ENCODE results near the gene BABAM2. TPM values are rescaled to one million over a fixed set of nuclear protein-coding genes. Genes with fewer than 3 reads are reported as not detected.

BABAM2 gene
- total RNA-seq, 2 donors from 2014 or later, result 39.1 to 43.1 TPM

- no peak for DNase-seq (ENCODE audit: low spot score)
- intact Hi-C loops (cut with DNase I), result no loop called here
Measured at GRCh38 chr2:28270456-28271152, 380.1 kb downstream of the BABAM2 start.

- no peak for DNase-seq (ENCODE audit: low spot score)
- intact Hi-C loops (cut with DNase I), result no loop called here
Measured at GRCh38 chr2:28271231-28271918, 380.8 kb downstream of the BABAM2 start.

GRCh38 chr2:28271919-28272250 lies 381.4 kb downstream of the BABAM2 start:
- DNase-seq (ENCODE audit: low spot score), result no peak
- intact Hi-C loops (cut with DNase I), result no loop called here

- no peak for DNase-seq (ENCODE audit: low spot score)
- intact Hi-C loops (cut with DNase I), result no loop called here
Measured at GRCh38 chr2:28273751-28274150, 383.2 kb downstream of the BABAM2 start.

GRCh38 chr2:28274911-28275685 lies 384.6 kb downstream of the BABAM2 start:
- intact Hi-C loops (cut with DNase I), result no loop called here

GRCh38 chr2:28276076-28276618 lies 385.6 kb downstream of the BABAM2 start:
- intact Hi-C loops (cut with DNase I), result no loop called here
- no peak for DNase-seq (ENCODE audit: low spot score)

More at GRCh38 chr2:28274911-28275685, 384.6 kb downstream of the BABAM2 start:
- no peak for DNase-seq (ENCODE audit: low spot score)

- intact Hi-C loops (cut with DNase I), result no loop called here
- DNase-seq (ENCODE audit: low spot score), result no peak
Measured at GRCh38 chr2:28276807-28277206, 386.3 kb downstream of the BABAM2 start.

GRCh38 chr2:28277466-28277865 lies 386.9 kb downstream of the BABAM2 start:
- intact Hi-C loops (cut with DNase I), result no loop called here

GRCh38 chr2:28279371-28279770 lies 388.8 kb downstream of the BABAM2 start:
- DNase-seq (ENCODE audit: low spot score), result no peak
- intact Hi-C loops (cut with DNase I), result no loop called here

More at GRCh38 chr2:28277466-28277865, 386.9 kb downstream of the BABAM2 start:
- DNase-seq (ENCODE audit: low spot score), result no peak

- DNase-seq (ENCODE audit: low spot score), result no peak
- intact Hi-C loops (cut with DNase I), result no loop called here
Measured at GRCh38 chr2:28280619-28281018, 390.1 kb downstream of the BABAM2 start.

GRCh38 chr2:28281739-28282138 lies 391.2 kb downstream of the BABAM2 start:
- DNase-seq (ENCODE audit: low spot score), result no peak
- intact Hi-C loops (cut with DNase I), result no loop called here

- intact Hi-C loops (cut with DNase I), result no loop called here
- DNase-seq (ENCODE audit: low spot score), result no peak
Measured at GRCh38 chr2:28282248-28282647, 391.7 kb downstream of the BABAM2 start.

GRCh38 chr2:28282861-28283646 lies 392.5 kb downstream of the BABAM2 start:
- intact Hi-C loops (cut with DNase I), result no loop called here
- no peak for DNase-seq (ENCODE audit: low spot score)

- intact Hi-C loops (cut with DNase I), result no loop called here
Measured at GRCh38 chr2:28283861-28284260, 393.3 kb downstream of the BABAM2 start.

GRCh38 chr2:28286678-28287077 lies 396.1 kb downstream of the BABAM2 start:
- intact Hi-C loops (cut with DNase I), result no loop called here
- no peak for DNase-seq (ENCODE audit: low spot score)

More at GRCh38 chr2:28283861-28284260, 393.3 kb downstream of the BABAM2 start:
- no peak for DNase-seq (ENCODE audit: low spot score)

GRCh38 chr2:28287256-28287915 lies 396.9 kb downstream of the BABAM2 start:
- intact Hi-C loops (cut with DNase I), result no loop called here

GRCh38 chr2:28288620-28289019 lies 398.1 kb downstream of the BABAM2 start:
- no peak for DNase-seq (ENCODE audit: low spot score)
- intact Hi-C loops (cut with DNase I), result no loop called here

More at GRCh38 chr2:28287256-28287915, 396.9 kb downstream of the BABAM2 start:
- DNase-seq (ENCODE audit: low spot score), result no peak

- intact Hi-C loops (cut with DNase I), result no loop called here
- DNase-seq (ENCODE audit: low spot score), result no peak
Measured at GRCh38 chr2:28291811-28292440, 401.4 kb downstream of the BABAM2 start.
